ENCODE data around the gene TWF2. TPM values are rescaled to one million over a fixed set of nuclear protein-coding genes. Genes with fewer than 3 reads are reported as not detected.
A peak's percentile ranks its signal among the peaks of the same experiment; 100 is the strongest.

The TWF2 gene
- total and polyA plus RNA-seq, 2 of the 13 experiments (the other 11 are each of a cell fraction or from before 2014, with no cell fraction given) = 45.5 to 108 TPM

GRCh38 chr3:52277972-52278509 is 39.1 kb upstream of the TWF2 start (continued):
- TF ChIP-seq IRF9 (CRISPR knock-in tag; IDR thresholded peaks at IDR 0.05; ENCODE audit: borderline replicate concordance) (no peak), ZNF879 (CRISPR knock-in tag; IDR thresholded peaks at IDR 0.05) (0 out of 2 replicates have a peak, but pooled peaks have one; percentile 9), NFAT5 (CRISPR knock-in tag; IDR thresholded peaks at IDR 0.05) (no peak), ZNF761 (CRISPR knock-in tag; conservative IDR thresholded peaks at IDR 0.05) (peak; percentile 38; the same call in 1 of the 2 replicates), ZNF558 (CRISPR knock-in tag; IDR thresholded peaks at IDR 0.05; ENCODE audit: borderline replicate concordance) (peak; percentile 38; the same call in 1 of the 2 replicates), FOXC1 (CRISPR knock-in tag; IDR thresholded peaks at IDR 0.05; ENCODE audit: borderline replicate concordance) (0 out of 2 replicates have a peak, but pooled peaks have one; percentile 4), ETV5 (CRISPR knock-in tag; IDR thresholded peaks at IDR 0.05; ENCODE audit: borderline replicate concordance) (no peak), HDAC1 (CRISPR knock-in tag; IDR thresholded peaks at IDR 0.05) (peak; percentile 57; the same call in 1 of the 2 replicates), FOXO1 (CRISPR knock-in tag; IDR thresholded peaks at IDR 0.05) (no peak), ZNF891 (CRISPR knock-in tag; IDR thresholded peaks at IDR 0.05) (no peak), ZNF318 (CRISPR knock-in tag; IDR thresholded peaks at IDR 0.05) (0 out of 2 replicates have a peak, but pooled peaks have one; percentile 21), NFE2L2 (IDR thresholded peaks at IDR 0.05; ENCODE audit: low read length) (no peak), KDM4B (CRISPR knock-in tag; IDR thresholded peaks at IDR 0.05) (no peak), ASH2L (IDR thresholded peaks at IDR 0.05; ENCODE audit: insufficient read length, low read depth, low read length) (peak; percentile 65)
